Ishikawa (cell line): ENCODE data around the gene DHRSX.

Experiments used
- CEBPB ChIP-seq: IDR thresholded peaks from 2 replicates; pipeline ENCODE4 v1.6.1; 2012
- CREB1 ChIP-seq: IDR thresholded peaks from 2 replicates; pipeline ENCODE4 v1.6.1; 2012; ENCODE audit warnings: low read depth
- EGR1 ChIP-seq: IDR thresholded peaks from 2 replicates; pipeline ENCODE4 v1.6.1; 2012
- EP300 ChIP-seq: IDR thresholded peaks from 2 replicates; pipeline ENCODE4 v1.6.1; 2012; ENCODE audit warnings: borderline replicate concordance
- FOXM1 ChIP-seq: IDR thresholded peaks from 2 replicates; pipeline ENCODE4 v1.6.1; 2012; ENCODE audit warnings: low read depth, borderline replicate concordance
- MAX ChIP-seq: IDR thresholded peaks from 2 replicates; pipeline ENCODE4 v1.6.1; 2012
- NFIC ChIP-seq: IDR thresholded peaks from 2 replicates; pipeline ENCODE4 v1.6.1; 2012
- RAD21 ChIP-seq: IDR thresholded peaks from 2 replicates; pipeline ENCODE4 v1.6.1; 2012; ENCODE audit warnings: low read depth
- REST ChIP-seq: IDR thresholded peaks from 2 replicates; pipeline ENCODE4 v1.6.1; 2012; ENCODE audit warnings: low read depth, mild to moderate bottlenecking
- TAF1 ChIP-seq: IDR thresholded peaks from 2 replicates; pipeline ENCODE4 v1.6.1; 2012; ENCODE audit warnings: low read depth, mild to moderate bottlenecking
- TCF12 ChIP-seq: IDR thresholded peaks from 2 replicates; pipeline ENCODE4 v1.6.1; 2012; ENCODE audit warnings: low read depth
- TEAD4 ChIP-seq: IDR thresholded peaks from 2 replicates; pipeline ENCODE4 v1.6.1; 2012
- YY1 ChIP-seq: IDR thresholded peaks from 2 replicates; pipeline ENCODE4 v1.6.1; 2012; ENCODE audit warnings: low read depth
- ZBTB7A ChIP-seq: IDR thresholded peaks from 2 replicates; pipeline ENCODE4 v1.6.1; 2012; ENCODE audit warnings: low read depth
- TF ChIP-seq, protein P1 (sequence below): IDR thresholded peaks from 2 replicates; pipeline ENCODE4 v1.6.1; 2012

Gene DHRSX

DNA sequence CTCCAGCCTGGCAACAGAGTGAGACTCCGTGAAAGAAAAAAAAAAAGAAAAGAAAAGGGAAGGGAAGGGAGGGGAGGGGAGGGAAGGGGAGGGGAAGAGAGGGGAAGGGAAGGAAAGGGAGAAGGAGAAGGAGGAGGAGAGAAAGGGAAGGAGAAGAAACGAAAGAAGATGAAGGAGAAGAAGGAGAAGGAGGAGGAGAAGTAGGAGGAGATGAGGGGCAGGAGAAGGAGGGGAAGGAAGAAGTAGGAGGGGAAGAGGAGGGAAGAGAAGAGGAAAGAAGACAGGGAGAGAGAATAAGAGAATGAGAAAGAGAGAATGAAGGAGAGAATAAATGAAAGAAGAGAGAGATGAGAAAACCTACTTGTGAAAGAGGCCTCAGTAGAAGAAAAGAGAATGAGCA lies 170.3 kb downstream of the DHRSX start:
- TF ChIP-seq MAX (no peak), NFIC (no peak), CREB1 (no peak)
- TF ChIP-seq, protein P1, sequence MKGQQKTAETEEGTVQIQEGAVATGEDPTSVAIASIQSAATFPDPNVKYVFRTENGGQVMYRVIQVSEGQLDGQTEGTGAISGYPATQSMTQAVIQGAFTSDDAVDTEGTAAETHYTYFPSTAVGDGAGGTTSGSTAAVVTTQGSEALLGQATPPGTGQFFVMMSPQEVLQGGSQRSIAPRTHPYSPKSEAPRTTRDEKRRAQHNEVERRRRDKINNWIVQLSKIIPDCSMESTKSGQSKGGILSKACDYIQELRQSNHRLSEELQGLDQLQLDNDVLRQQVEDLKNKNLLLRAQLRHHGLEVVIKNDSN: no peak

DNA sequence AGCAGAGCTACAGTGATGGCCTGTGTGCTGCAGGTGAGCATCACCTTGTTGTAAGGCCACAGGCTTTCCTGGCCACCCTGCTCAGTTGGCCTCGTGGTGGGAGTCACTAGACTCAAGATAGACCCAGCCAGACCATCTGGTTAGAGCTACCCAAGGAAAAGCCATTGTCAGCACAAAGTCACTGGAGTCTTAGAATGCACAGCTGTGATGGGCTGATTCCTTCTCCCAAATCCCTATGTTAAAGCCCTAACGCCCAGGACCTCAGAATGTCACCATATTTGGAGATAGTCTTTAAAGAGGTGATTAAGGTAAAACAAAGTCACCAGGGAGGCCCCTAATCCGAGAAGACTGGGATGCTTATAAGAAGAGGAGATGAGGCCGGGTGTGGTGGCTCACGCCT lies 173.4 kb downstream of the DHRSX start:
- TF ChIP-seq CEBPB (no peak), RAD21 (no peak), TAF1 (no peak), TCF12 (no peak), FOXM1 (no peak), ZBTB7A (no peak)

DNA sequence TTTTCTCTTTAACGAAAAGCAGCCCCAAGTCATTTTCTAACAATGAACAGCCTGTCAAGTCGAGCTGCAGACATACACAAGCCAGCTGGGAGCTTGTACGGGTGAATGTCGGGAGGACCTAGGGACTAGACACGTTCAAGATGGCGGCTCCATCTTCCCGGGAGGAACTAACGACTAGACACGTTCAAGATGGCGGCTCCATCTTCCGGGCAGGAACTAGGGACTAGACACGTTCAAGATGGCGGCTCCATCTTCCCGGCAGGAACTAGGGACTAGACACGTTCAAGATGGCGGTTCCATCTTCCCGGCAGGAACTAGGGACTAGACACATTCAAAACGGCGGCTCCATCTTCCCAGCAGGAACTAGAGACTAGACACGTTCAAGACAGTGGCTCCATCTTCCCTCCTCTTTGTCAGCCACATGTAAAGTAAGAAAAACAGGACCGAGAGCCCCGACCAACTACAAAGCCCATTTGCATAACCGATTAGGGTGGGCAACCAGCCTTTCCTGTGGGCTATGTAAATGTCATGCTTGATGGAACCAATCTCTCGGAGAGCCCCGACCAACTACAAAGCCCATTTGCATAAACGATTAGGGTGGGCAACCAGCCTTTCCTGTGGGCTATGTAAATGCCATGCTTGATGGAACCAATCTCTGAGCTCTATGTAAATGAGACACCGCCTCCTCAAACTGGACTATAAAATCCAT lies 175.5 kb downstream of the DHRSX start:
- TF ChIP-seq RAD21 (no peak), EP300 (no peak), NFIC (no peak), EGR1 (peak; percentile 83), REST (no peak), YY1 (peak; percentile 98), TCF12 (no peak), TAF1 (peak; percentile 62)
- TF ChIP-seq, protein P1: no peak

GRCh38 chrX:2324151-2324550 lies 176.6 kb downstream of the DHRSX start:
- no peak for TF ChIP-seq YY1
- no peak for TF ChIP-seq CEBPB
- no peak for TF ChIP-seq NFIC
- TF ChIP-seq TCF12: no peak
- no peak for TF ChIP-seq CREB1
- TF ChIP-seq TEAD4: no peak
- TF ChIP-seq REST: no peak
- no peak for TF ChIP-seq EP300
- TF ChIP-seq ZBTB7A: no peak

GRCh38 chrX:2321411-2321810 lies 179.4 kb downstream of the DHRSX start:
- TF ChIP-seq FOXM1 (no peak), YY1 (no peak), CEBPB (no peak), NFIC (no peak), TEAD4 (no peak), EGR1 (no peak), TCF12 (no peak), TAF1 (no peak), CREB1 (no peak), REST (no peak), ZBTB7A (no peak), RAD21 (no peak)
- TF ChIP-seq, protein P1: no peak
